Measurements from ENCODE around the gene DAB1. TPM values are rescaled to one million over a fixed set of nuclear protein-coding genes. Genes with fewer than 3 reads are reported as not detected.

Gene DAB1
- total RNA-seq, 1 experiment from 2014 or later, result not detected

DNA sequence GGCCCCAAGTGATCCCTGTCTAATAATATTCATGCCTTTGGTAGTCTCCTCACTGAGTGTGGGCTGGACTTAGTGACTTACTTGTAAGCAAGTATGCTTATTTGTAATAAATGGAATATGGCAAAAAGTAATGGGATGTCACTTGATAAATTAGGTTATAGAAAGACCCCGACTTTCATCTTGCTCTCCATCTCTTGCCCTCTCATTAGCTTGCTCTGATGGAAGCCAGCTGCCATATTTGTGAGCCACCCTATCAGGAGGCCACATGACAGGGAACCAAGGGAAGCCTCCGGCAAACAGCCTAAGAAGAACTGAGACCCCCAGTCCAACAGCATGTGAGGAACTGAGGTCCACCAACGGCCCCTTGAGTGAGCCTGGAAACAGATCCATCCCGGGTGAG is 107.0 kb downstream of the DAB1 start (continued):
- TF ChIP-seq, protein P1, sequence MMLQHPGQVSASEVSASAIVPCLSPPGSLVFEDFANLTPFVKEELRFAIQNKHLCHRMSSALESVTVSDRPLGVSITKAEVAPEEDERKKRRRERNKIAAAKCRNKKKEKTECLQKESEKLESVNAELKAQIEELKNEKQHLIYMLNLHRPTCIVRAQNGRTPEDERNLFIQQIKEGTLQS (IDR thresholded peaks at IDR 0.05), result no peak
- TF ChIP-seq JUND (IDR thresholded peaks at IDR 0.05) (no peak), CBX3 (IDR thresholded peaks at IDR 0.05; ENCODE audit: low read depth) (no peak), POLR2AphosphoS5 (IDR thresholded peaks at IDR 0.05; ENCODE audit: low read depth, low read length) (no peak)

- Histone ChIP-seq H3K27ac (ENCODE audit: low read depth, low read length) (no peak overlapping the region), H3K9me3 (ENCODE audit: control insufficient read depth in 1 of 2, insufficient read depth in 1 of 2, low read depth in 1 of 2, low read length in 2 of 2) (no peaks in the 10 kb centered on the region), H3K4me3 (replicated peaks in 1 of 2; ENCODE audit: low read depth in 1 of 2, low read length in 2 of 2) (no peak overlapping the region), H3K27me3 (ENCODE audit: insufficient read depth, low read length) (no peaks in the 10 kb centered on the region), H3K9me2 (ENCODE audit: insufficient read depth) (no peaks in the 10 kb centered on the region), H4K20me1 (ENCODE audit: insufficient read depth) (no peaks in the 10 kb centered on the region), H3K79me2 (ENCODE audit: insufficient read depth, low read length) (no peaks in the 10 kb centered on the region), H3K4me1 (ENCODE audit: control insufficient read depth in 1 of 2, insufficient read depth in 2 of 2, low read length in 2 of 2) (no peaks in the 10 kb centered on the region), H3K4me2 (ENCODE audit: low read length) (no peak overlapping the region), H3K36me3 (ENCODE audit: control insufficient read depth in 1 of 2, insufficient read depth in 2 of 2, low read length in 2 of 2) (no peaks in the 10 kb centered on the region), H3K9ac (ENCODE audit: low read length) (no peak overlapping the region), H2AFZ (ENCODE audit: low read depth, low read length, poor library complexity, severe bottlenecking) (no peak overlapping the region)
- no TSS peak for BruUV-seq (replicated peaks)
- ATAC-seq (no peak), DNase-seq (ENCODE audit: low read depth, low spot score) (no peak)
- POLR2A ChIA-PET, result no interaction called here
- no peak for TF ChIP-seq SP1 (IDR thresholded peaks at IDR 0.05; ENCODE audit: low read depth)
- TF ChIP-seq ZBTB33 (IDR thresholded peaks at IDR 0.05; ENCODE audit: extremely low read depth, insufficient replicate concordance, low read length), result no peak
- TF ChIP-seq, protein P2, sequence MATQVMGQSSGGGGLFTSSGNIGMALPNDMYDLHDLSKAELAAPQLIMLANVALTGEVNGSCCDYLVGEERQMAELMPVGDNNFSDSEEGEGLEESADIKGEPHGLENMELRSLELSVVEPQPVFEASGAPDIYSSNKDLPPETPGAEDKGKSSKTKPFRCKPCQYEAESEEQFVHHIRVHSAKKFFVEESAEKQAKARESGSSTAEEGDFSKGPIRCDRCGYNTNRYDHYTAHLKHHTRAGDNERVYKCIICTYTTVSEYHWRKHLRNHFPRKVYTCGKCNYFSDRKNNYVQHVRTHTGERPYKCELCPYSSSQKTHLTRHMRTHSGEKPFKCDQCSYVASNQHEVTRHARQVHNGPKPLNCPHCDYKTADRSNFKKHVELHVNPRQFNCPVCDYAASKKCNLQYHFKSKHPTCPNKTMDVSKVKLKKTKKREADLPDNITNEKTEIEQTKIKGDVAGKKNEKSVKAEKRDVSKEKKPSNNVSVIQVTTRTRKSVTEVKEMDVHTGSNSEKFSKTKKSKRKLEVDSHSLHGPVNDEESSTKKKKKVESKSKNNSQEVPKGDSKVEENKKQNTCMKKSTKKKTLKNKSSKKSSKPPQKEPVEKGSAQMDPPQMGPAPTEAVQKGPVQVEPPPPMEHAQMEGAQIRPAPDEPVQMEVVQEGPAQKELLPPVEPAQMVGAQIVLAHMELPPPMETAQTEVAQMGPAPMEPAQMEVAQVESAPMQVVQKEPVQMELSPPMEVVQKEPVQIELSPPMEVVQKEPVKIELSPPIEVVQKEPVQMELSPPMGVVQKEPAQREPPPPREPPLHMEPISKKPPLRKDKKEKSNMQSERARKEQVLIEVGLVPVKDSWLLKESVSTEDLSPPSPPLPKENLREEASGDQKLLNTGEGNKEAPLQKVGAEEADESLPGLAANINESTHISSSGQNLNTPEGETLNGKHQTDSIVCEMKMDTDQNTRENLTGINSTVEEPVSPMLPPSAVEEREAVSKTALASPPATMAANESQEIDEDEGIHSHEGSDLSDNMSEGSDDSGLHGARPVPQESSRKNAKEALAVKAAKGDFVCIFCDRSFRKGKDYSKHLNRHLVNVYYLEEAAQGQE (IDR thresholded peaks at IDR 0.05; ENCODE audit: low read depth), result no peak
- TF ChIP-seq FOSL1 (IDR thresholded peaks at IDR 0.05; ENCODE audit: low read depth), result no peak
- TF ChIP-seq CBX3 (IDR thresholded peaks at IDR 0.05; ENCODE audit: low read depth), result no peak
- no peak for TF ChIP-seq POLR2A (IDR thresholded peaks at IDR 0.05; ENCODE audit: borderline replicate concordance, extremely low read depth, insufficient read depth, insufficient read length)
- TF ChIP-seq TCF7L2 (IDR thresholded peaks at IDR 0.05; ENCODE audit: borderline replicate concordance, extremely low read depth, insufficient read depth, insufficient read length), result no peak
- no peak for TF ChIP-seq RAD21 (IDR thresholded peaks at IDR 0.05; ENCODE audit: low read depth)
- TF ChIP-seq POLR2AphosphoS5 (IDR thresholded peaks at IDR 0.05; ENCODE audit: low read depth, low read length), result no peak
- TF ChIP-seq ZFX (IDR thresholded peaks at IDR 0.05), result no peak
- TF ChIP-seq ELF1 (IDR thresholded peaks at IDR 0.05; ENCODE audit: borderline replicate concordance, low read depth), result no peak
- TF ChIP-seq YY1 (IDR thresholded peaks at IDR 0.05; ENCODE audit: extremely low read depth, insufficient replicate concordance, low read depth, low read length), result no peak
- no peak for TF ChIP-seq EGR1 (IDR thresholded peaks at IDR 0.05; ENCODE audit: low read depth)
- TF ChIP-seq, protein P1 (IDR thresholded peaks at IDR 0.05), result no peak
- no peak for TF ChIP-seq SRF (IDR thresholded peaks at IDR 0.05; ENCODE audit: low read depth)
- RAD21 ChIA-PET (ENCODE audit: low non-redundant PET in 1 of 2, low total read pairs in 2 of 2, uncharacterized antibody in 2 of 2, unreplicated experiment in 2 of 2), result no interaction called here
- CTCF ChIA-PET, result no interaction called here
- intact Hi-C loops (cut with micrococcal nuclease), result no loop called here
Observed at GRCh38 chr1:57316291-57316690, 107.6 kb downstream of the DAB1 start.

Measured in HCT116 (cell line).